Vagina (tissue), 2 donors: Measurements from ENCODE around the gene ADAMTS13.

Source experiments
- CTCF ChIP-seq, 3 experiments: fragments of 450-650 bp in 2 of 3; fragments of 200-600 bp in 1 of 3; sonication (generic) in 1 of 3; IDR thresholded peaks; one replicate each; pipeline ENCODE4 v1.5.1; 2017 to 2019; ENCODE audit warnings: antibody characterized with exemption in 3 of 3, mild to moderate bottlenecking in 2 of 3, moderate library complexity in 2 of 3
- POLR2A ChIP-seq, 2 donors: fragments of 450-650 bp; IDR thresholded peaks; one replicate each; pipeline ENCODE4 v1.6.1; 2017; ENCODE audit warnings: antibody characterized with exemption in 2 of 2, mild to moderate bottlenecking in 2 of 2, moderate library complexity in 2 of 2
- POLR2AphosphoS5 ChIP-seq, 2 donors: sonication (generic); formaldehyde crosslinking; IDR thresholded peaks; one replicate each; pipeline ENCODE4 v1.9.0; 2017; ENCODE audit warnings: antibody characterized with exemption in 2 of 2, mild to moderate bottlenecking in 2 of 2, low read depth in 1 of 2; ENCODE audit not compliant: insufficient read depth in 1 of 2

GRCh38 chr9:133440874-133441273 lies 18.7 kb downstream of the ADAMTS13 start:
- TF ChIP-seq CTCF (IDR thresholded peaks at IDR 0.05) (no peak), POLR2A (IDR thresholded peaks at IDR 0.05) (no peak), POLR2AphosphoS5 (IDR thresholded peaks at IDR 0.05; ENCODE audit: insufficient read depth in 1 of 2, low read depth in 1 of 2) (no peak)
